Measurements from ENCODE around the gene SYT12. TPM values are rescaled to one million over a fixed set of nuclear protein-coding genes. Genes with fewer than 3 reads are reported as not detected.

SYT12 gene
- total and polyA plus RNA-seq, 2 of the 4 experiments (the other 2 are of a cell fraction), result 0.54 to 0.74 TPM

- TF ChIP-seq MXI1 (IDR thresholded peaks at IDR 0.05; ENCODE audit: borderline replicate concordance, low read depth, low read length), result no peak
- TF ChIP-seq ELK1 (IDR thresholded peaks at IDR 0.05; ENCODE audit: borderline replicate concordance, low read depth, low read length), result no peak
- TF ChIP-seq FOS (IDR thresholded peaks at IDR 0.05; ENCODE audit: low read depth, low read length), result no peak
- no peak for TF ChIP-seq RFX5 (IDR thresholded peaks at IDR 0.05; ENCODE audit: low read depth, low read length)
- TF ChIP-seq CHD1 (IDR thresholded peaks at IDR 0.05; ENCODE audit: low read depth, low read length), result no peak
- no peak for TF ChIP-seq CEBPB (IDR thresholded peaks at IDR 0.05; ENCODE audit: low read depth, low read length)
- TF ChIP-seq MAFK (IDR thresholded peaks at IDR 0.05; ENCODE audit: low read depth, low read length), result no peak
- no peak for TF ChIP-seq SMC3 (IDR thresholded peaks at IDR 0.05; ENCODE audit: low read depth, low read length)
- TF ChIP-seq NFE2L2 (IDR thresholded peaks at IDR 0.05; ENCODE audit: low read depth, low read length), result no peak
- TF ChIP-seq POLR2A (IDR thresholded peaks at IDR 0.05; ENCODE audit: low read depth, low read length), result no peak
- TF ChIP-seq CTCF (conservative IDR thresholded peaks at IDR 0.05; ENCODE audit: low read depth, low read length), result no peak
- TF ChIP-seq USF2 (IDR thresholded peaks at IDR 0.05; ENCODE audit: low read depth, low read length), result no peak
- no peak for TF ChIP-seq BHLHE40 (IDR thresholded peaks at IDR 0.05; ENCODE audit: low read depth, low read length)
- no peak for TF ChIP-seq MAZ (IDR thresholded peaks at IDR 0.05; ENCODE audit: borderline replicate concordance, low read depth, low read length)
- no peak for TF ChIP-seq RAD21 (IDR thresholded peaks at IDR 0.05; ENCODE audit: low read length)
- no peak for TF ChIP-seq RCOR1 (IDR thresholded peaks at IDR 0.05; ENCODE audit: insufficient replicate concordance, low read length)
- dilution Hi-C loops (cut with HindIII; ENCODE audit: low sequenced_read_pairs, unreplicated experiment), result no loop called here
- Histone ChIP-seq H3K4me1 (ENCODE audit: control insufficient read depth, insufficient read depth, low read length) (peaks cover 12% of the 10 kb centered on the region), H3K27me3 (ENCODE audit: control insufficient read depth, insufficient read depth, low read length) (no peaks in the 10 kb centered on the region), H3K9me3 (ENCODE audit: control insufficient read depth, insufficient read depth, low read length) (no peaks in the 10 kb centered on the region), H4K20me1 (ENCODE audit: insufficient read depth, low read length) (0 out of 2 replicates have a peak, but pooled peaks cover 4% of the 10 kb centered on the region), H3K79me1 (ENCODE audit: low read depth in 1 of 2, low read length in 2 of 2) (0 out of 4 replicates have a peak, but pooled peaks cover 0 to 3% of the 10 kb centered on the region in 2 experiments), H3K9ac (ENCODE audit: low read depth, low read length) (no peak overlapping the region), H2AFZ (replicated peaks; ENCODE audit: low read length, poor library complexity) (no peak overlapping the region), H3K23ac (ENCODE audit: low read depth, low read length) (no peak overlapping the region), H2BK20ac (ENCODE audit: low read depth, low read length) (no peak overlapping the region), H2BK120ac (ENCODE audit: low read depth, low read length) (no peak overlapping the region), H4K8ac (ENCODE audit: low read depth in 2 of 2, low read length in 2 of 2) (no peak overlapping the region), H3K27ac (ENCODE audit: insufficient read depth, low read length) (no peak overlapping the region), H3K9me1 (ENCODE audit: insufficient read depth, low read length) (peaks cover 10% of the 10 kb centered on the region), H3K36me3 (ENCODE audit: control insufficient read depth, insufficient read depth, low read length) (no peaks in the 10 kb centered on the region), H3K14ac (replicated peaks; ENCODE audit: low read depth, low read length) (no peak overlapping the region), H2AK5ac (ENCODE audit: low read depth, low read length) (no peak overlapping the region), H3K4me3 (ENCODE audit: insufficient read depth, low read depth, low read length) (no peak overlapping the region), H2BK5ac (ENCODE audit: low read depth, low read length, poor library complexity, severe bottlenecking) (no peak overlapping the region), H2BK15ac (ENCODE audit: low read depth, low read length) (no peak overlapping the region), H2AK9ac (replicated peaks; ENCODE audit: low read depth, low read length, poor library complexity) (no peak overlapping the region), H3K56ac (ENCODE audit: extremely low read depth, insufficient read depth, low read length) (no peak overlapping the region), H4K91ac (ENCODE audit: insufficient read depth, low read depth, low read length) (no peak overlapping the region), H3K4me2 (ENCODE audit: low read depth, low read length) (no peak overlapping the region), H4K5ac (ENCODE audit: low read depth, low read length) (no peak overlapping the region), H3K18ac (ENCODE audit: low read depth, low read length) (no peak overlapping the region), H3K4ac (ENCODE audit: low read depth, low read length) (no peak overlapping the region)
- intact Hi-C loops (cut with micrococcal nuclease), result no loop called here
- ChIA-PET POLR2A (ENCODE audit: unreplicated experiment) (no interaction called here), CTCF (no interaction called here)
- DNase-seq, result no peak
- no peak for ATAC-seq (ENCODE audit: low read depth)
- BruUV-seq (replicated peaks), result no TSS peak
- in situ Hi-C loops (cut with MboI; ENCODE audit: low sequenced_read_pairs), result no loop called here
- 90% methylated on average over 2 of the region's 3 CpGs; no CpG with 5 or more reads in 1 of the 2 experiments for WGBS, 2 experiments (ENCODE audit: extremely low coverage in 2 of 2, insufficient read length in 1 of 2)
Measured at GRCh38 chr11:67050139-67050538, 27.2 kb downstream of the SYT12 start.
